Stimulated activated CD4-positive, alpha-beta T cell treated with anti-CD3 and anti-CD28 coated beads, TNF-alpha, amount 100 ng/mL, for 4 hours (primary cell): ENCODE data around the gene BLTP3B.
A peak's percentile ranks its signal among the peaks of the same experiment; 100 is the strongest.
"Not testable (repeated sequence)": the region's sequence is repeated elsewhere in the genome, so short reads cannot be mapped to it uniquely, and the experiment has no call there.

Experiments used
- DNase-seq, 3 experiments: peaks; one replicate each; pipeline ENCODE4 v3.0.0-alpha.2; 2020; ENCODE audit warnings: low read depth in 3 of 3

The BLTP3B gene

GRCh38 chr12:100142851-100143559 is at the start of gene BLTP3B:
Gene BLTP3B, minus strand, starts transcription at chr12:100142874. Its CDS starts 239 bp downstream, at chr12:100142635.
- peak; percentile 86 to 92 (median 91) for DNase-seq

GRCh38 chr12:100189636-100190394 is 47.1 kb upstream of the BLTP3B start:
- DNase-seq: no peak

GRCh38 chr12:100188888-100189635 is 46.4 kb upstream of the BLTP3B start:
- DNase-seq: not testable (repeated sequence)

GRCh38 chr12:100187857-100188519 is 45.3 kb upstream of the BLTP3B start:
- DNase-seq: no peak

GRCh38 chr12:100187068-100187467 is 44.4 kb upstream of the BLTP3B start:
- no peak for DNase-seq

GRCh38 chr12:100186071-100186470 is 43.4 kb upstream of the BLTP3B start:
- DNase-seq: no peak

- DNase-seq: no peak
Observed at GRCh38 chr12:100185361-100185894, 42.8 kb upstream of the BLTP3B start.

- no peak for DNase-seq
Observed at GRCh38 chr12:100184549-100185145, 42.0 kb upstream of the BLTP3B start.

- DNase-seq: no peak
Observed at GRCh38 chr12:100179252-100179651, 36.6 kb upstream of the BLTP3B start.

GRCh38 chr12:100176493-100176892 is 33.8 kb upstream of the BLTP3B start:
- DNase-seq: not testable (repeated sequence)

GRCh38 chr12:100174495-100174894 is 31.8 kb upstream of the BLTP3B start:
- DNase-seq: no peak

- DNase-seq: no peak
Observed at GRCh38 chr12:100173111-100173510, 30.4 kb upstream of the BLTP3B start.

- DNase-seq: no peak
Observed at GRCh38 chr12:100171248-100171647, 28.6 kb upstream of the BLTP3B start.

- DNase-seq: no peak
Observed at GRCh38 chr12:100170313-100170858, 27.7 kb upstream of the BLTP3B start.

GRCh38 chr12:100169345-100169744 is 26.7 kb upstream of the BLTP3B start:
- DNase-seq: no peak

- DNase-seq: no peak
Observed at GRCh38 chr12:100168562-100168961, 25.9 kb upstream of the BLTP3B start.

GRCh38 chr12:100166232-100166631 is 23.6 kb upstream of the BLTP3B start:
- no peak for DNase-seq

GRCh38 chr12:100165356-100165755 is 22.7 kb upstream of the BLTP3B start:
- no peak for DNase-seq

- no peak for DNase-seq
Observed at GRCh38 chr12:100164153-100164704, 21.6 kb upstream of the BLTP3B start.

- peak; percentile 47 to 54 (median 48) for DNase-seq
Observed at GRCh38 chr12:100163416-100164152, 20.9 kb upstream of the BLTP3B start.
